ENCODE measurements around the gene NFIC.

DNA sequence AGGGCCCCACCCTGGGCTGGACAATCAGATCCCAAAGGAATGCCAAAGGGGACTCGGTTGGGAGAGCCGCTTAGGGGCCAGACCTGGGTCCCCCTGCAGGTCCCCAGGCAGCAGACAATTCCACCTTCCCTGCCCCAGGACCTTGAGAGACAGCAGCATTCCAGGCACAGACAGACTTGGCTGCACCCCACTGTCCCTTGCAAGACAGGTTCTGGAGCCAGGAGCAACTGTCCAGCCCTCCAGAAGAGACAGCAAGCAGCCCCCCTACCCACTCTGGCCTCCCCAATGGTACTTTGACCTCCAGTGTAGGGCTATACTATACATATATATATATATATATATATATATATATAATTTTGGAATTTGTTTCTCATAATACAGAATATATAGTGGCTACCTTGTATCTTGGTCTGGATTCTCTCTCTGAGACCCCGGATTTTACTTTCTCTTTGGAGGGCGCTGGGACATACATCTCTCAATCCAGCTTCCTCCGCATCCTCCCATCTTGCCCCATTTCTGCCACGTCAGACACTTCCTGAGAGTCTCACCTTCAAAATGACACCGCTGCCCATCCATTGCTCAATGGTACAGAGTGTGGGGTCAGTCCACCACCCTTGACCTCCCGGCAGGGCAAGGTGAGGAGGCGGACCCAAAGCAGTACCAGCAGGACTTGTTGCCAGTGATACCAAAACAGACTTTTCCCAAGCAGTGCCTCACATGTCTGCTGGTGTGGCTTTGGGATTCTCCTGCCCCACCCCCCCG is 101.2 kb downstream of the NFIC start:
- TF ChIP-seq CTCF (IDR thresholded peaks at IDR 0.05) (no peak), POLR2A (IDR thresholded peaks at IDR 0.05) (no peak), POLR2AphosphoS5 (IDR thresholded peaks at IDR 0.05) (no peak), EP300 (IDR thresholded peaks at IDR 0.05) (no peak)

All from upper lobe of left lung (tissue), 4 donors.